Stimulated activated CD8-positive, alpha-beta memory T cell treated with anti-CD3 and anti-CD28 coated beads, Interleukin-15, amount 100 ng/mL, for 4 hours (primary cell): Measurements from ENCODE around the gene ABCC2.
"Not testable (repeated sequence)": the region's sequence is repeated elsewhere in the genome, so short reads cannot be mapped to it uniquely, and the experiment has no call there.

ENCODE experiments used
- DNase-seq, 2 donors: peaks; one replicate each; pipeline ENCODE4 v3.0.0-alpha.2; 2020; ENCODE audit warnings: low read depth in 2 of 2

ABCC2 gene

GRCh38 chr10:99782447-99783286 is at the start of gene ABCC2:
Gene ABCC2 (plus strand): TSS chr10:99782640. CDS start chr10:99782845, 205 bp downstream.
- DNase-seq = no peak

- DNase-seq = no peak
Measured at GRCh38 chr10:99733366-99733765, 49.1 kb upstream of the ABCC2 start.

GRCh38 chr10:99734111-99734510 is 48.3 kb upstream of the ABCC2 start:
- not testable (repeated sequence) for DNase-seq

- DNase-seq = no peak
Measured at GRCh38 chr10:99740260-99740659, 42.2 kb upstream of the ABCC2 start.

- no peak for DNase-seq
Measured at GRCh38 chr10:99740933-99741559, 41.4 kb upstream of the ABCC2 start.

- DNase-seq = no peak
Measured at GRCh38 chr10:99742254-99742653, 40.2 kb upstream of the ABCC2 start.

GRCh38 chr10:99742701-99743100 is 39.7 kb upstream of the ABCC2 start:
- no peak for DNase-seq

GRCh38 chr10:99743841-99744240 is 38.6 kb upstream of the ABCC2 start:
- no peak for DNase-seq

- DNase-seq = not testable (repeated sequence)
Measured at GRCh38 chr10:99746166-99746565, 36.3 kb upstream of the ABCC2 start.

GRCh38 chr10:99748823-99749451 is 33.5 kb upstream of the ABCC2 start:
- no peak for DNase-seq

- DNase-seq = no peak
Measured at GRCh38 chr10:99750641-99751040, 31.8 kb upstream of the ABCC2 start.

GRCh38 chr10:99754670-99755069 is 27.8 kb upstream of the ABCC2 start:
- DNase-seq = no peak

- no peak for DNase-seq
Measured at GRCh38 chr10:99756159-99756558, 26.3 kb upstream of the ABCC2 start.

GRCh38 chr10:99758211-99758891 is 24.1 kb upstream of the ABCC2 start:
- no peak for DNase-seq

GRCh38 chr10:99760321-99760720 is 22.1 kb upstream of the ABCC2 start:
- no peak for DNase-seq

- no peak for DNase-seq
Measured at GRCh38 chr10:99761365-99761764, 21.1 kb upstream of the ABCC2 start.

GRCh38 chr10:99765672-99766301 is 16.7 kb upstream of the ABCC2 start:
- DNase-seq = no peak

- DNase-seq = no peak
Measured at GRCh38 chr10:99766302-99766681, 16.1 kb upstream of the ABCC2 start.

- DNase-seq = no peak
Measured at GRCh38 chr10:99767901-99768300, 14.5 kb upstream of the ABCC2 start.

GRCh38 chr10:99768556-99768955 is 13.9 kb upstream of the ABCC2 start:
- DNase-seq = no peak

- no peak for DNase-seq
Measured at GRCh38 chr10:99769706-99770105, 12.7 kb upstream of the ABCC2 start.
